Body of pancreas (tissue), 4 donors: ENCODE results near the gene GLYATL1.

ENCODE experiments used
- CTCF ChIP-seq, 7 experiments: fragments of 450-650 bp in 4 of 7; fragments of 200-600 bp in 3 of 7; sonication (generic) in 3 of 7; IDR thresholded peaks; one replicate each; pipeline ENCODE4 v1.5.1; 2016 to 2019; ENCODE audit warnings: antibody characterized with exemption in 7 of 7
- POLR2A ChIP-seq, 3 donors: fragments of 450-650 bp; IDR thresholded peaks; one replicate each; pipeline ENCODE4 v1.6.1; 2016; ENCODE audit warnings: antibody characterized with exemption in 3 of 3, mild to moderate bottlenecking in 2 of 3

- TF ChIP-seq CTCF (IDR thresholded peaks at IDR 0.05) (no peak), POLR2A (IDR thresholded peaks at IDR 0.05) (no peak)
Observed at GRCh38 chr11:58999291-58999680, 60.0 kb downstream of the GLYATL1 start.
